GM19035 (cell line): Measurements from ENCODE around the gene ATAD1.
"Not testable (repeated sequence)": the region's sequence is repeated elsewhere in the genome, so short reads cannot be mapped to it uniquely, and the experiment has no call there.

ENCODE experiments used
- ATAC-seq: cut with Tn5 transposase; IDR thresholded peaks from one replicate; pipeline ENCODE4 v1.9.1; 2021; ENCODE audit not compliant: unreplicated experiment

The ATAD1 gene, protein sequence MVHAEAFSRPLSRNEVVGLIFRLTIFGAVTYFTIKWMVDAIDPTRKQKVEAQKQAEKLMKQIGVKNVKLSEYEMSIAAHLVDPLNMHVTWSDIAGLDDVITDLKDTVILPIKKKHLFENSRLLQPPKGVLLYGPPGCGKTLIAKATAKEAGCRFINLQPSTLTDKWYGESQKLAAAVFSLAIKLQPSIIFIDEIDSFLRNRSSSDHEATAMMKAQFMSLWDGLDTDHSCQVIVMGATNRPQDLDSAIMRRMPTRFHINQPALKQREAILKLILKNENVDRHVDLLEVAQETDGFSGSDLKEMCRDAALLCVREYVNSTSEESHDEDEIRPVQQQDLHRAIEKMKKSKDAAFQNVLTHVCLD

DNA sequence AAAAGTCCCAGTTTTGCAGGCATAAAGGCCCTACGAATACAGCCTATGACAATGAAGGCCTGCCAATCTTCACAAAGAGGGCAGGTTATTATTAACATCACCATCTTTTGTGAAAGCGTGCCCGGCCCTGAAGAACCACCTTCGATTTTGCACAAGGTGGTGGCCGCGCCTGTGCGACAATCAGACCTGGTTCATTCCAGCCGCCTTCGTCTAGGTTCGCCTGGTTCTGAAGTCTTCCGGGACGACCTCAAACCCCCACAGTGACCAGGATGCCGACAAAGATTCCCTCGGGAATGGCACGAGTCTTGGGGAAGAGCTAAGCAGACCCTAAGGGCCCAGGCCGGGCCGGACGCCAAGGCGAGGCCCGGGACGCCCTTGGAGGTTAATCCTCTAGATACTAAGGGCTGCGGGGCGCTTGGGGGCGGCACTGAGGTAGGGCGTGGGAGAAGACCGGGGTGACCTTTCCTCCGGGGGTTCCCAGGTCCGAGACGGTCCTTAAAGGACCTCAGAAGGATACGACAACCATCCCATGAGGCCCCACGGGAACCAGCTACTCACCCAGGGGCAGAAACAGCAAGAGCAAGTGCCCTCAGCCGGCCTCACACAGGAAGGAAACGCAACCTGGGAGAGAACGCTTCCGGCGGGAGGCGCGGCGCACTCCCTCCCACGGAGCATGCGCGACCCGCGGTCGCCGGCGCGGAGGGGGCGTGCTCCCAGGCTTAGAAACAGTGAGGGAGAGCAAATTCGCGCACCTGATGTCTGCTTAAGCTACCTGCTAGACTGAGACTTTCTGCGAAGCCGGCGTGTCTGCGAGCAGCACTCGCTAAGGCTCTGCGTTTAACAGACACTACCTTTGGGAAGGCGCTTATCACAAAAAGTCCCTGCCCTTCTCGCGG is at the start of gene ATAD1:
Gene ATAD1, minus strand, starts transcription at position 618 of the 896 bp plus-strand sequence. CDS start 3,627 bp downstream, outside the sequence.
- peak; percentile 74 for ATAC-seq

DNA sequence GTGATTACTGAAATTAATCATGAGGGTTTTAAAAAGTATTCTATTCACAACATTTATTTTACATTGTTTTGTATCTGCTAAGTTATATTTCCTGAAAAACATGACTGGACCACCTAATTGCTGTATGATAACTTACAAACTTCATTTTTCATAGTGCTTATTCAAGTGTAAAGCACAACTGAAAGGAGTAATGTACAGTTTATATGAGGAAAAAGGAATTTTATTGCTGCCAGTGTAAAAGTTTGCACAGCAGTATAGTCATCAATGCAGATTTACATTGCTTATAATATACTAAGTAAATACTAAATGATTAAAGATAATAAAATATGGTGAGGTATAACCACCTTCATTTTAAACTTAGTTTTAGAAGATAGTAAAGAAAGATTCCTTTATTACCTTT is 49.4 kb upstream of the ATAD1 start:
- ATAC-seq, result no peak

DNA sequence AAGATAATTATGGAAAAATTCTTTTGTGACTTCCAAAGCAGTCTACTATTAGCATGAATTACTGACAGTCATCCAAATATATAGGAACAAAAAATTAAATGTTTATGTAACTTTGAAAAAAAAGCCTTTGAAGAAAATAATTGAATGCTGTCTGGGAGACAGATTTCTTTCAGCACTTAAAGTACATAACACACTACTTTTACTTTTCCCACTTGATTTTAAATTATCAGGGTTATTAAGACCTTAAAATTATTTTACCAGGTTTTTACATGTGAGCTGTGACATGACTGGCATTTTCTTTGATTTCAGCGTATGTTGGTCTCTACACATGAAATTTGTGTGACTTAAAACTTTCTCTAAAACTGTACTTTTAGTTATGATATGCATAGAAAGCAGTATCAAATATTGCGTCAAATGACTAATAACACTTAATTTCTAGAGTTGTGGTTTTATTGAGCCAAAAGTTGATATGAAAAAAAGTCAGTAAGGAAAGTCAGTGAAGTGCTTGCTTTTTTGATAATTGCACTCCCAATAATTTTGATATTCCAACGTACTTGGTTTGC is 48.5 kb upstream of the ATAD1 start:
- no peak for ATAC-seq

DNA sequence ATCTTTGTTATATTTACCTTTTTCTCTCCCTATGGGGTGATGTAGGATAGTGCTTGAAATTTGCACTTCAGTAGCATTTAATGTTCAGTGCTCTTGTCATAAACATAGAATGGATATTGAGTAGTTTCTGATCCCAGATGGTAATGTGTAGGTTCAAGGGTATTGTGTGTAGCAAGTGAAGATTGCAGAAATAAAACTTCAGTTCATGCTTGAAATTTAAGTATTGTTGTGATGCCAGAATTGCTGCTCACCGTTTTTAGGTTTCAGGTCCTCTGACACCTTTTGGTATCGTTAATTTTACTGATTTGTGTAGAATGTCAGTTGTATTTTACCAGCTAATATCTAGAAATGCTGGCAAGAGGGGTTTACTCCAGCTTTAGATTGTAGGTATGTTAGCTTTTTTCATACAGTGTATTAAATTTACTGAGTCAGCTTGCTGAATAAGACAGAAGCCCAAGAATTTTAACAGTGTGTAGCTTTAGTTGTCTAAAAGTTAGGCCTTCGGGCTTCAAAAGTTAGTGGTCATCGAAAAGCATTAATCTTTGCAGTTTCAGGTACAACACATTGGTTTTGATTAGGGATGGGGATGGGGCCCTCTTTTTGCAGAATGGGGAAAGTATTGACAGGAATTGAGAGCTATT is 47.3 kb upstream of the ATAD1 start:
- ATAC-seq, result no peak

DNA sequence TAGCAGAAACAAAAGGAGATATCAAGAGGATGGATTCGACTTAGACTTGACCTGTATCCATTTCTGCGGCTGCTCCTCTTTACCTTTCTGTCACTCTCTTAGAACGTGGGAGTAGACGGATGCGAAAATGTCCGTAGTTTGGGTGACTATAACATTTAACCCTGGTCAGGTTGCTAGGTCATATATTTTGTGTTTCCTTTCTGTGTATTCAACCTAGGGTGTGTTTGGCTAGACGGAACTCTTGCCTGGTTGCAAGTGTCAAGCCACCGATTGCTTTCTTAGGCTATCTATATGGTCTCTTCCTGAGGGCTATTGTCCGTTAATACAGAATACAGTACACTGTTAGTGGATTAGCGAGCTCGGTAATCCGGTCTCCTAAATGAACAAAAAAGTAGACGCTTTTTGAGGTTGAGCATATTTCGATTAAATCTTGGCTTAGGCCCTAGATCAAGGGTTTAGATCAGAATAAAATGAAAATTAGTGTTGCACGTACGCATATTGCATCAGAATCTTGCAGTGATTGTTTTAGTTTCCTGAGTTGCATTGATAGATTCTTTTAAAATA is 46.6 kb upstream of the ATAD1 start:
- no peak for ATAC-seq

DNA sequence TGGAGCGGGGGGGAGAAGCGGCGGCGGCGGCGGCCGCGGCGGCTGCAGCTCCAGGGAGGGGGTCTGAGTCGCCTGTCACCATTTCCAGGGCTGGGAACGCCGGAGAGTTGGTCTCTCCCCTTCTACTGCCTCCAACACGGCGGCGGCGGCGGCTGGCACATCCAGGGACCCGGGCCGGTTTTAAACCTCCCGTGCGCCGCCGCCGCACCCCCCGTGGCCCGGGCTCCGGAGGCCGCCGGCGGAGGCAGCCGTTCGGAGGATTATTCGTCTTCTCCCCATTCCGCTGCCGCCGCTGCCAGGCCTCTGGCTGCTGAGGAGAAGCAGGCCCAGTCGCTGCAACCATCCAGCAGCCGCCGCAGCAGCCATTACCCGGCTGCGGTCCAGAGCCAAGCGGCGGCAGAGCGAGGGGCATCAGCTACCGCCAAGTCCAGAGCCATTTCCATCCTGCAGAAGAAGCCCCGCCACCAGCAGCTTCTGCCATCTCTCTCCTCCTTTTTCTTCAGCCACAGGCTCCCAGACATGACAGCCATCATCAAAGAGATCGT is 46.0 kb upstream of the ATAD1 start:
- peak; percentile 1 for ATAC-seq

DNA sequence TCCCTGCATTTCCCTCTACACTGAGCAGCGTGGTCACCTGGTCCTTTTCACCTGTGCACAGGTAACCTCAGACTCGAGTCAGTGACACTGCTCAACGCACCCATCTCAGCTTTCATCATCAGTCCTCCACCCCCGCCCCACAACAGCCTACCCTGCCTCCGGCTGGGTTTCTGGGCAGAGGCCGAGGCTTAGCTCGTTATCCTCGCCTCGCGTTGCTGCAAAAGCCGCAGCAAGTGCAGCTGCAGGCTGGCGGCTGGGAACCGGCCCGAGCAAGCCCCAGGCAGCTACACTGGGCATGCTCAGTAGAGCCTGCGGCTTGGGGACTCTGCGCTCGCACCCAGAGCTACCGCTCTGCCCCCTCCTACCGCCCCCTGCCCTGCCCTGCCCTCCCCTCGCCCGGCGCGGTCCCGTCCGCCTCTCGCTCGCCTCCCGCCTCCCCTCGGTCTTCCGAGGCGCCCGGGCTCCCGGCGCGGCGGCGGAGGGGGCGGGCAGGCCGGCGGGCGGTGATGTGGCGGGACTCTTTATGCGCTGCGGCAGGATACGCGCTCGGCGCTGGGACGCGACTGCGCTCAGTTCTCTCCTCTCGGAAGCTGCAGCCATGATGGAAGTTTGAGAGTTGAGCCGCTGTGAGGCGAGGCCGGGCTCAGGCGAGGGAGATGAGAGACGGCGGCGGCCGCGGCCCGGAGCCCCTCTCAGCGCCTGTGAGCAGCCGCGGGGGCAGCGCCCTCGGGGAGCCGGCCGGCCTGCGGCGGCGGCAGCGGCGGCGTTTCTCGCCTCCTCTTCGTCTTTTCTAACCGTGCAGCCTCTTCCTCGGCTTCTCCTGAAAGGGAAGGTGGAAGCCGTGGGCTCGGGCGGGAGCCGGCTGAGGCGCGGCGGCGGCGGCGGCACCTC is 45.3 kb upstream of the ATAD1 start, which contains the start of the genes KLLN and PTEN:
Gene KLLN, minus strand, starts transcription at position 481 of the 891 bp plus-strand sequence. CDS start 1,046 bp downstream, outside the sequence.
Gene PTEN, plus strand, starts transcription at position 573 of the 891 bp plus-strand sequence. CDS start 845 bp downstream, outside the sequence.
- peak; percentile 36 for ATAC-seq

DNA sequence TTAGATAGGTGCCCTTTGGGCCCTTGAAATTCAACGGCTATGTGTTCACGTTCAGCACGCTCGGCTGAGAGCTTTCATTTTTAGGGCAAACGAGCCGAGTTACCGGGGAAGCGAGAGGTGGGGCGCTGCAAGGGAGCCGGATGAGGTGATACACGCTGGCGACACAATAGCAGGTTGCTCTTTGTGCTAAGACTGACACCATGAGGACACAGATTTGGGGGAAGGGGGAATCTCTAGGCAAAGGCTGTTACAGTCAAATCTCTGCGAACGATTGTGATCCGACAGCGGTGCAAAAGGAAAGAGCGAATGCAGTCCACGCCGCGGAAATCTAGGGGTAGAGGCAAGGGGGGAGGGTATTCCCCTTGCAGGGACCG is 44.6 kb upstream of the ATAD1 start:
- ATAC-seq, result peak; percentile 14

DNA sequence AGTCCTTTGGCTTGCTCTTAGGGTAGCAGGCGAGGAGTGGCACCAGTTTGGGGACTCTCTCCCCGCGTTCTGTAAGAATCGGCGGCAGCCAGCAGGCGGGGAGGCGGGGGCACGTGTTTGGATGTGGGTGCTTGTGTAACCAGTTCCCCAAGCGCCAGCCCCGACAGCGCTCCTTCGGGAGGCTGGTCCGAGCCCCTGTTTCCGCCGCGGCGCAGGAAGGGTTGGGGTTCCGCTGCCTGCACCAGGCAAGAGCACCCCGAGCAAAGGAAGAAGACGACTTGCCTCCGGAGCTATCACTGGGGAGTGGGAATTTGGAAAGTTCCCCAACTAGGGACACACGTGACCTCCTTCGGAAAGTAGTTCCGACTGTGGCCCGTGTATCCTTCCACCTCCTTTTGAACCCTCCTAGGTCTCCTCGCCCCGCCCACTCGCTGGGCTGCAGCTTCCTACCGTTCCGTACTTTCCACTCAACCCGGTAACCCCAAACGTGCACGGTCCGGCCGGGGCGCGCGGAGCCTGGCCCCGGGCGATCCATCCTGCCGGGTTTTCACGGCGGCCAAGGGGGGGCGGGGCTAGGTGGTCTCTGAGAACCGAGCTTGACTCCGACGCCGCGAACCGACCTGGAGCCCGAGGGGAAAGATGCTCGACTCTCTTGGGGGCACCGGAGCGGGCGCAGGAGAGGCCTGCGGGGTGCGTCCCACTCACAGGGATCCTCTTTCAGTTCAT is 44.1 kb upstream of the ATAD1 start:
- ATAC-seq, result peak; percentile 52

DNA sequence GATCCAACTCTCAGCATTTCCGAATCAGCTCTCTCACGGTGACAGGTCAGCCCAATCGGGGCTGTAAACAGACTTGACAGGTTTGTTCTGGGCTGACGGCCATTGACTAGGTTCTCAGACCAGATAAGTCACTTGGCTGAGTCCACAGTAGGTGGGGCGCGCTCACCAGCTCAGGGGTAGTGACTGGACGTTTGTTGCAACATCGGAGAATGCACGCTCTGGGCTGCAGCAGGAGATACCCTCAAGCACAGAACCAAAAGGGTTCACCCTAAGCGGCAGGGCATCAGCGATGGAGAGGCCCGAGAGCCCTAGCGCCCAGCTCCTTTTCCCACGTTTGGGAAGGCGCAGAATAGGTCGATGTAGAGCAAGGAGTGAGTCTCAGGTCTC is 43.5 kb upstream of the ATAD1 start:
- ATAC-seq, result peak; percentile 20

DNA sequence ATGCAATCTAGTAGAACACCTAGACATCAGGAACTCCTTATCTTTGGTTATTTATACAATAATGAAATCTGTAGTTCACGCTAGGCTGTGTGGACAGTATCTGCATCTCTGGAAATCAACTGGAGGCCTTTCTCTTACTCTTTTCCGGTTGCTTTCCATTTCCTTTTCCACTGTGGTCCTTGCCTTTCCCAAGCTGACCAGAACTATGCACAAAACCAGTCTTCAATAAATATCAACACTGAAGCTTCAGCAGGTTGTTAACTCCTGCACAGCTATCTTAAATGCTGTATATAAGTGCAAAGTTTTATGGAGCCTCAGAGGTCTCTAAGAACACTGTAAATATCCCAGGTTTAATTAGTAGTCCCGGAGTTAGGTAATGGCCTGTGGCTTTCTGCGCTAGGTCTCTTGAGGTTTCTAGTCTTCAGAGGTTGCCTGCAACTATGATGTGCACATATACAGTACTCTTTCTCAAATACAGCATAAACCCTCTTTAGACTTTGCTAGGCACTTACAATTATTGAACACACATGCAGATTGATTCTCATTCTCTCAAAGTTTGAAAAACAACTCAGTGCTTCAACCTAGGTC is 42.9 kb upstream of the ATAD1 start:
- ATAC-seq, result no peak

DNA sequence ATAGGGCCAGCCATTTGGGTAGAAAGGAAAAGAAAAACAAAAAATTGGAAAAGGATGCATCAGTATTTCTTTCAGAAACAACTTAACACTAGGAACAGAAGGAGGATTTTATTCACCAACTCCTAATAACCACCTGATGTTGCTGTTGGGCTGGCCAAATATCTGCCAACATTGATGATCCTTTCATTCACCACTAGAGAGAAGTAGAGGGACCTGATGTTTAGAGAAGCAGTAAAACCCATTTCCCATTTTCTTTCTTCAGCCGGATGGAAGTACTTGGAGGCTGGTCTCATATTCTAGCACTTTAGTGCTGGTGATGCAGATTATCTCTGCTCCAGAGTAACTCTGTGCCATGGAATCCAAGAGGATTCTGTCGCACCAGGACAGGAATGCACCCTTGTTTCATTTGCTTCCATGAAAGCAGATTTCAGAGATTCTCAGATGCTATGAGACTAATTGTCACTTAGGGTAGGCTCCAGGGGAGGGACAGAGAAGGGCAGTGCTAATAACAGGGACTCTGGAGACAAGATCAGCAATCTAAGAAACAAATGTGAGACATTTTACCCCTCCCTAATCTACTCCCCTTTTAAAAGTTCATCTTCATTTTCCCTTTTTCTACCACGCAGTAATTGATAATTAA is 42.2 kb upstream of the ATAD1 start:
- ATAC-seq, result no peak

DNA sequence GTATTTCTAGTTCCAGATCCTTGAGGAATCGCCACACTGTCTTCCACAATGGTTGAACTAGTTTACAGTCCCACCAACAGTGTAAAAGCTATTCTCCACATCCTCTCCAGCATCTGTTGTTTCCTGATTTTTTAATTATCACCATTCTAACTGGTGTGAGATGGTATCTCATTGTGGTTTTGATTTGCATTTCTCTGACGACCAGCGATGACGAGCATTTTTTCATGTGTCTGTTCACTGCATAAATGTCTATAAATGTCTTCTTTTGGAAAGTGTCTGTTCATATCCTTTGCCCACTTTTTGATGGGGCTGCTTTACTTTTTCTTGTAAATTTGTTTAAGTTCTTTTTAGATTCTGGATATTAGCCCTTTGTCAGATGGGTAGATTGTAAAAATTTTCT is 37.6 kb upstream of the ATAD1 start:
- not testable (repeated sequence) for ATAC-seq

DNA sequence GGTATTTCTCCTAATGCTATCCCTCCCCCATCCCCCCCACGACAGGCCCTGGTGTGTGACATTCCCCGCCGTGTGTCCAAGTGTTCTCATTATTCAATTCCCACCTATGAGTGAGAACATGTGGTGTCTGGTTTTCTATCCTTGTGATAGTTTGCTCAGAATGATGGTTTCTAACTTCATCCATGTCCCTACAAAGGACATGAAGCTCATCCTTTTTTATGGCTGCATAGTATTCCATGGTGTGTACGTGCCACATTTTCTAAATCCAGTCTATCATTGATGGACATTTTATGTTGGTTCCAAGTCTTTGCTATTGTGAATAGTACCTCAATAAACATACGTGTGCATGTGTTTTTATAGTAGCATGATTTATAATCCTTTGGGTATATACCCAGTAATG is 37.2 kb upstream of the ATAD1 start:
- not testable (repeated sequence) for ATAC-seq

DNA sequence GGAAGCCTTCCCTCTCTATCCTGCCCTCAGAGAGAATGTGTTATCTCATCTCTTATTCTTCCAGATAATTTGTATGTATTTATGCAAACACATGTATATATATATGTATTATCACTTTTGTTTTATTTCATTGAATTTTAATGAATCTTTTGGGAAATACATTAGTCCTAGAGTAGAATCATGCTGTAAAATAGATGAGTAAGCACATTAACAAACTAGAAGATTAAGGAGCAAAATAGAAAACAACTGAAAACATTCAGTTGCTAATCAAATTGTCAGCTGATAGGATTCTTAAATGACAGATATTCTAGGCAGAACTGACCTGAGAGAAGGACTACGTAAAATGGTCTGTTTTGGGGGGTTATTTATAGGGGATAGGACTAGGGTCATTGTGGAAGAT is 34.1 kb upstream of the ATAD1 start:
- ATAC-seq, result no peak

DNA sequence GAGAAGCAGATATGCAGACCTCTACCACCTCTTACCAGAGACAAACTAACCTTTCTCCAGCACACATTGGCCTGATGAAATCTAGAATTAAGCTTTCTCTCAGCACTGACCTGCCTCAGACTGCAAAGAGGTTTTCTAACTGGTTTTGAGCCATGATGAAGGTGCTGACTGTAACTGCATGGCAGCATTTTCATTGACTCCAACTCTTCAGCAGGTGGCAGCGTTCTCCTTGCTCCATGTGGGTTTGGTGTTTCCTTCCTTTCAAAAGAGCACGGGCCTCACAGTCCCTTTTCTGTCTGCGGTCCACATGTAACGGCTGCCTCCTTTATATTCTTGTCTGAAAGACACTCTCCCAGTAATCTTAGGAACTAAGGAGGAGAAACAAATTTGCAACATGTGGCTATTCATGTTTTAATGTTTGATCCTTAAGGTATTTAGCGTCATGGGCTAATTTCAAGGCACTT is 32.7 kb upstream of the ATAD1 start:
- ATAC-seq, result no peak

DNA sequence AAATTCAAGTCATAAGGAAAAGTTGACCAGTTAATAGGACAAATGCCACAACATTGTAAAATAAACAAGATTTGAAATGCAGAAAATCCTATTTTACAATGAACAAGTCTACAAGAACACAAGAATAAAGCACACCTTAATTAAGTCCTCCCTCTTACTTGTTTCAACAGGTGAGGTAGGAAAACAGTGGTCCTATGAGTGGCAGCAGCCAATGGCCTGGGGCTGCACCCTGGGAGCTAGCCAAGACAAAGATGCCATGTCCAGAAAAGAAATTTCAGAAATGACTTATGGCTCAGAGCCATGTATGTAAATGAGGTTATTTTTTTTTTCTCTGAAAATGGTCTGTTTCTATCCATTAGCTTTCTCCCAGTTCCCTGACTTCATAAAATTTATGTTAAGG is 31.0 kb upstream of the ATAD1 start:
- ATAC-seq, result no peak

DNA sequence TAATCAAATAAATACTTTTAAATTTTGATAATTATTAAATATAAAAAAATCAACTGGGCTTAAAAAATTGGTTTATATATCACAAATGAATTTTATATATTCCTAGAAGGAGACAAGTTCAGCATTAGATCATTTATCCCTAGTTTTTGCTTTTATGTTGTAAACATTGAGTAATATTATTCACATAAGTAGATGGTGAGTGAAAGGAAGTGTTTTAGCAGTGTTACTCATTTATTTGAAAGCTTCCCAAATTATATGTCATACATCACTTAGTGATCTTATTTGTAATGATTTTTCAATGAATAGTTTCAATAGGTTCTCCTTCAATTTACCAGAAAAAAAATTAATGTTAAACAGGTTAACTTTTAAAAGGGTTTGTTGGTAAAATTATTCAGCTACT is 29.5 kb upstream of the ATAD1 start:
- ATAC-seq, result no peak
